ENCODE measurements around the gene CCNH.

GRCh38 chr5:87398981-87399614, 13.6 kb downstream of the CCNH start:
- TF ChIP-seq POLR2A (IDR thresholded peaks at IDR 0.05) (no peak), CTCF (IDR thresholded peaks at IDR 0.05) (no peak)

Data from thyroid gland (tissue), 4 donors.